ENCODE results near the gene SUSD1. TPM values are rescaled to one million over a fixed set of nuclear protein-coding genes. Genes with fewer than 3 reads are reported as not detected.

SUSD1 gene
- total RNA-seq, 2 donors from 2014 or later: 13.1 to 24.0 TPM

DNA sequence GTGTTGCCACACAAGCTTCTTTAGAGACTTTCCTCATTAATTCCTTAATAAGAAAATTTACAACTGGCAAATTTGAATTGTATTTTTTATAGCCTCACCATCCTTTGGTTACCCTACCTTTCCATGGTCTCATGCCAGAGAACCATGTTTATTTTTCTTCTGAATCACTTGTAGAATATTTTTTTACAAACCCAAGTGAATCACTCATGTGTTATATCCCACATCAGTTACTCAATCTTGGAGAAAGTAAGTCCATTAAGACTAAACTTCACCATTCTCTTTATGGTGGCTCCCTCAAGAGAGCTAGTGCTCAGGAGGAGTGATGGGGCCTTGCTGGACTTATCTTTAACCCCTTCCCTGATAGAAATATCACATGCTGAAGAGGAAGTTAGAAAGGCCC, 128.9 kb downstream of the SUSD1 start:
- H3K27ac ChIP-seq: no peak overlapping the region
- peaks cover 17 to 24% of the 10 kb centered on the region in 2 donors for H3K4me1 ChIP-seq (ENCODE audit: control insufficient read depth in 1 of 2, low read depth in 2 of 2)
- H3K9me3 ChIP-seq: no peaks in the 10 kb centered on the region
- TF ChIP-seq CTCF (IDR thresholded peaks at IDR 0.05): no peak
- ATAC-seq (ENCODE audit: insufficient number of reproducible peaks, low FRiP score, low read depth) (no peak), DNase-seq (ENCODE audit: low spot score) (no peak)
- H3K4me3 ChIP-seq: no peak overlapping the region
- H3K27me3 ChIP-seq (replicated peaks; ENCODE audit: insufficient read depth): no peaks in the 10 kb centered on the region
- H3K36me3 ChIP-seq: no peaks in the 10 kb centered on the region

DNA sequence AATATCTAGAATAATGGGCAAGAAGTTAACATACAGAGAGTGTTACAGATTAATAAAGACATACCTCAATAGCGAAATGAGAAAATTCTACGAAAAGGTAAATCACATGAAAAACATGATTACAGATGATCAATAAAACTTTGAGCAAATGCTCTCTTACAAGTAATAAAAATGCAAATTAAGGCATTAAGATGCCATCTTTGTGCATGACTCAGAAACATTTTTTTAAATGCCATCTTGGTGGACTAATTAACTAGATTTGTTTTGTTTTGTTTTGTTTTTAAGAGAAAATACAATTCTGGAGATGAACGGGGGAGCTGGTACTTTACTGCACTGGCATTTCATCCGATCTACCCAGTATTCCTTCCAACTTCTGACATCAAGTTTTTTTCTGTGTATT, 130.2 kb downstream of the SUSD1 start:
- no peak overlapping the region for H3K4me3 ChIP-seq
- no peak overlapping the region for H3K27ac ChIP-seq
- H3K36me3 ChIP-seq: no peaks in the 10 kb centered on the region
- H3K9me3 ChIP-seq: no peaks in the 10 kb centered on the region
- no peak for TF ChIP-seq CTCF (IDR thresholded peaks at IDR 0.05)
- DNase-seq (ENCODE audit: low spot score) (no peak), ATAC-seq (ENCODE audit: insufficient number of reproducible peaks, low FRiP score, low read depth) (no peak)
- no peaks in the 10 kb centered on the region for H3K27me3 ChIP-seq (replicated peaks; ENCODE audit: insufficient read depth)
- peaks cover 6 to 12% of the 10 kb centered on the region in 2 donors for H3K4me1 ChIP-seq (ENCODE audit: control insufficient read depth in 1 of 2, low read depth in 2 of 2)

GRCh38 chr9:112044186-112044585, 130.9 kb downstream of the SUSD1 start:
- Histone ChIP-seq H3K27me3 (replicated peaks; ENCODE audit: insufficient read depth) (no peaks in the 10 kb centered on the region), H3K9me3 (no peaks in the 10 kb centered on the region), H3K36me3 (no peaks in the 10 kb centered on the region), H3K27ac (no peak overlapping the region), H3K4me1 (ENCODE audit: control insufficient read depth in 1 of 2, low read depth in 2 of 2) (peaks cover 0 to 5% of the 10 kb centered on the region in 2 donors), H3K4me3 (no peak overlapping the region)
- TF ChIP-seq CTCF (IDR thresholded peaks at IDR 0.05): no peak
- no peak for DNase-seq (ENCODE audit: low spot score)
- no peak for ATAC-seq (ENCODE audit: insufficient number of reproducible peaks, low FRiP score, low read depth)

DNA sequence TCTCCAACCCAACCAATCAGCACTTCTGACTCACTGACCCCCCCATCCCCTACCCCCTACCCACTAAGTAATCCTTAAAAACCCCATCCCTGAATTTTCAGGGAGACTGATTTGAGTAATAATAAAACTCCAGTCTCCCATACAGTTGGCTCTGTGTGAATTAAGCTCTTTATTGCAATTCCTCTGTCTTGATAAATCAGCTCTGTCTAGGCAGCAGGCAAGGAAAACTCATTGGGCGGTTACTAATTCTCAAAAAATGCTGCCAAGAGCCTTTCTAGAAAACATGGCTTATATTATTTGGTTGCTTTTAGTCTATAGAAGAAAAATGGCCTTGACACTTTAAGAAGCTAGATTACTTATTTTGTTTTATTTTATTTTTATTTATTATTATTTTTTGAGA, 131.7 kb downstream of the SUSD1 start:
- no peaks in the 10 kb centered on the region for H3K36me3 ChIP-seq
- no peaks in the 10 kb centered on the region for H3K4me1 ChIP-seq (ENCODE audit: control insufficient read depth in 1 of 2, low read depth in 2 of 2)
- ATAC-seq (ENCODE audit: insufficient number of reproducible peaks, low FRiP score, low read depth): no peak
- no peak overlapping the region for H3K27ac ChIP-seq
- H3K4me3 ChIP-seq: no peak overlapping the region
- no peak for DNase-seq (ENCODE audit: low spot score)
- no peaks in the 10 kb centered on the region for H3K27me3 ChIP-seq (replicated peaks; ENCODE audit: insufficient read depth)
- no peak for TF ChIP-seq CTCF (IDR thresholded peaks at IDR 0.05)
- H3K9me3 ChIP-seq: no peaks in the 10 kb centered on the region

DNA sequence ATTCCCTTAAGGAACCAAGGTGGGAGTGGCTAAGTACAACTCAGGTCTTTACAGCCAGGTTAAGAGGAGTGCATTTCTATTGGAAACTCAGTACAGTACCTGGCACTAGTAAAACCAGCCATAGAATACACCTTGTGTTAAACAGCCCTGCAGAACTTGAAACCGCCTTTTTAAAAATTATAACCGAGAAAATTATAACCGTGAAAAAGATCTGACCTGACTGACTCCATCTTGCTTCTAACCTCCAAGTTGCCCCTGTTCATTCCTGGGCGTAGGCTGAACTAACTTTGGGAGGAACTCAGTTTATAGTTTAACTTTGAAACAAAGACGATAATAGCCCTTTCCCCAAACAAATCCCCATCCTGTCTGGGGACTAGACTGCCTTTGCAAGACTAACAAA, 132.3 kb downstream of the SUSD1 start:
- no peaks in the 10 kb centered on the region for H3K9me3 ChIP-seq
- TF ChIP-seq CTCF (IDR thresholded peaks at IDR 0.05): no peak
- H3K27me3 ChIP-seq (replicated peaks; ENCODE audit: insufficient read depth): no peaks in the 10 kb centered on the region
- H3K4me1 ChIP-seq (ENCODE audit: control insufficient read depth in 1 of 2, low read depth in 2 of 2): no peaks in the 10 kb centered on the region
- H3K4me3 ChIP-seq: no peak overlapping the region
- ATAC-seq (ENCODE audit: insufficient number of reproducible peaks, low FRiP score, low read depth): no peak
- no peak overlapping the region for H3K27ac ChIP-seq
- DNase-seq (ENCODE audit: low spot score): no peak
- H3K36me3 ChIP-seq: no peaks in the 10 kb centered on the region
